Stimulated activated CD8-positive, alpha-beta memory T cell treated with anti-CD3 and anti-CD28 coated beads, Interleukin-12 subunit alpha, Interleukin-12 subunit beta, amount 100 ng/mL, for 4 hours (primary cell): ENCODE data around the gene PROB1.
A peak's percentile ranks its signal among the peaks of the same experiment; 100 is the strongest.
"Not testable (repeated sequence)": the region's sequence is repeated elsewhere in the genome, so short reads cannot be mapped to it uniquely, and the experiment has no call there.

Source experiments
- DNase-seq: peaks from one replicate; pipeline ENCODE4 v3.0.0-alpha.2; 2020; ENCODE audit warnings: low read depth

The PROB1 gene

DNA sequence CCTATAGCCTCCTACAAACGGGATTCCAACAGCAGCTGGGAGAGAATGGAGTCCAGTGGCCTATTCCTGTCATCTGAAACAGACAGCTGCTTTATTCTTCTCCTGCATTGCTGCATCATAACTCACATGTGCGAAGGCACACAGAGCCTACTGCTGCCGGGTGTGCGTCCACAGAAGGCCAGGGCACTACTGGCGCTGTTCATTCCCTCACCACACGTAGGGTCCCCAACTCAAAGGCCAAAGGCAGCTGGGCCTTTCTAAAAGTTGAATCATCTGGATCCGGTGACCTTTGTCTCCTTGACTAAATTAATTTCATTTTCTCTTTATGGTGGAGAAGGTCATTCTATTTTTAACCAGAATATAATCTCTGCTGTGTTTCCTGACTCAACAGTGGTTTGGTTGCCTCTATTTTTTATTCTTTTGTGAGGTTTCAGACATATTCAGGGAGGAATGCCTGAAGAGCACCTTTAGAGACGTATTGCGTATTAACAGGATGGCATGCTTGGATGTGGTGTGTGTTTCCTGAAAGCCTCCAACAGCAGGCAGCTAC lies 19.8 kb upstream of the PROB1 start:
- DNase-seq: no peak

DNA sequence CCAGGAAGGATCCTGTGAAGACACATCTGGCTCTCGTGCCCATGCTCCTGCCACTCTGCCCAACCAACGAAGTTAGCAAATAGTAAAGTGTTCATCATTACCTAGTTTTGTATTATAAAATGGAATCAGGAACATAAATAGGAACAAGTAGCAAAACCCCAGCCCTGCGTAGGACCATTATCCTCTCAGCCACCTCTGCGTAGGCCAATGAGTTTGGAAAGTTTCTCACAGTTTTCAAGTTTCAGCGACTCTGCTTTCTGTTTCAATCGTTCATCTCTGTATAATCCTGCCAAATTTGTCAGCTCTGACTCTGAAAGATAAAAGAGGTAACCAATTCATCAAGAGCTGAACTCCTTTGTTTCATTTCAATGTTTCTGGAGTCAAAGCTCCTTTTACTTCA lies 19.1 kb upstream of the PROB1 start:
- DNase-seq: no peak

DNA sequence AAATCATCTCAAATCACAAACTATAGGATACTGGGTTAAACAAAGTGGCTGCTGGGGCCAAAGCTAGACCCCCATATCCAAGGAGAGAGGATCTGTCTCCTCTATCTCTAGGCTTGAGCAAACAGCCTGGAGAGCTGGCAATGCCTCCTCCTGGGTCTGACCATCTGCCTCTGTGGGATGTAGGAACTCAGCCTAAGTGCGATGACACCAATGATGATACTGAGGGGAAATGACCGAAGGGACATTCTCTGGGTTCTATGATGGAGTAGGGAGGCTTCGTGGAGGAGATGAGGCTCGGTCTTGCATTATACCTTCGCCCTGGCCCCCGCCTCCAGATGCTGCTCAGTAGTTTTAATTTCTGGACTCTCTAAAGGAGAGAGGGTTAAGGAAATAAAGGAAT lies 18.2 kb upstream of the PROB1 start:
- no peak for DNase-seq

DNA sequence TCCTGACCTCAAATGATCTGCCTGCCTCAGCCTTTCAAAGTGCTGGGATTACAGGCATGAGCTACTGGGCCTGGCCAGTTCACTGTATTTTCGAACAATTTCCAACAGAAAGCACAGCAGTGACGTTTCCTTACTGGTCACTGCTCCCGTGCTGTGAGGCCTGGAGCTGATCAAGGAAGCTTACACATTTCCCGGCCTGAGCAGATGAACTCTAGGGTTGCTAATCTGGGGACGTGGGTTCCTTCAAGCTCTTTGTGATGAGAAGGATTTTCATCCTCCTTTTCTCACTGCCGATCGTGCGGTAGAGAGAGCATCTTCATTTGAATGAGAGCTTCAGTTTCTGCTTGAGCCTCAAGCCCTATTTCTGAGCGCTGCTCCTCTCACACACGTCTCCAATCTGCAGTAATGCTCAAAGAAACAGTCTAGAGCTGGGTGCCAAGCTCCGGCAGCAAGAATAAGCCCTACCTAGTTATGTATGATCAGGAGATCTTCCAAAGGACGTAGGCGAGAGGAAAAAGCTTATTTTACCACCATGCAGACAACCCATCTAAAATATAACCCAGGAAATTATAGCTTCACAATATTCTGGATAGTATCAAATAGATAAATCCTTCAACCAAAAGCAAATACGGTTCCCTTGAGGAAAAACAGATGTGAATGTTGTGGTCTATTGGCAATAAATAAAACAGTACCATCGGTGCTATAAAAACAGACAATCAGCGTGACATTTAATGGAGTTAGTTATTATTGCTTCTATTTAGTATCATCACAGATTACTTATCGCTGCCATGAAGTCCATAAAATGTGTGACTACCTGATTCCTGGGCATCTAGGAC lies 16.3 kb upstream of the PROB1 start:
- no peak for DNase-seq

DNA sequence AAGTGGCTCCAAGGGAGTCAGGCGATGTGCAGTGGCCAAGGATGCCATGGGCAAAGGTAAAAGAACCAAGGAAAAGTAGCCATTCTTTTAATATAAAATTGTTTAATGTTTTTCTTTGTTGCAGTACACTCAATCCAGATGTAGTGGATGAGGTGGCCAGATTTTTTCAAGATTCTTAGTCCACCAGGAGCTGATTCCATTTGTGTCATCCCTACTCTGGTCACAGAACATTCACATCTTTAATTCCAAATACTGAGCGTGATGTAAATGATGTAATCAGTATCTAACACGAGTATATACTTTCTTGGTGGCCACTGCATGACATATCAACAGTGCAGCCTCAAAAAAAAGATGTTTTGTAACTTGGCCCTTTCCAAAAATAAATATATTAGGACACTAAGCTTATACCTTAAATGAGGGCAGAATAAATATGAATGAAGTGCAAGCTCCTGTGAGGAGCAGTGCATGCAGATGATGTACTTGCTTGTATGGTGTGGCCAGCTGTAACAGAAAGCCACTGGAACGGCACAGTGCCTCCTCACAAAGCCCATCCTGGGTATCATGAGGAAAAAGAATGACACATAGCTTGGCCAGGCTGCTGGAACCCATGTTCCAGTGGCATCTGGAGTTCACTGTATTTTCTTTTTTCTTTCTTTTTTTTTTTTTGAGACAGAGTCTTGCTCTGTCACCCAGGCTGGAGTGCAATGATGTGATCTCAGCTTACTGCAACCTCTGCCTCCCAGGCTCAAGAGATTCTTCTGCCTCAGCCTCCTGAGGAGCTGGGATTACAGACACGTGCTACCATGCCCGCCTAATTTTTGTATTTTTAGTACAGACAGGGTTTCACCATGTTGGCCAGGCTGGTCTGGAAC lies 15.5 kb upstream of the PROB1 start:
- DNase-seq: no peak

GRCh38 chr5:139409116-139409515 lies 14.2 kb upstream of the PROB1 start:
- not testable (repeated sequence) for DNase-seq

GRCh38 chr5:139408191-139408590 lies 13.3 kb upstream of the PROB1 start:
- DNase-seq: no peak

GRCh38 chr5:139407517-139407916 lies 12.6 kb upstream of the PROB1 start:
- DNase-seq: no peak

- DNase-seq: no peak
Measured at GRCh38 chr5:139406963-139407362, 12.1 kb upstream of the PROB1 start.

GRCh38 chr5:139404484-139404840 lies 9.6 kb upstream of the PROB1 start:
- no peak for DNase-seq

- DNase-seq: peak; percentile 96
Measured at GRCh38 chr5:139403787-139404483, 9.0 kb upstream of the PROB1 start, which contains the start of gene SPATA24. SPATA24 (minus strand) TSS chr5:139404089; CDS start chr5:139404060, 29 bp downstream.

GRCh38 chr5:139403418-139403786 lies 8.5 kb upstream of the PROB1 start:
- no peak for DNase-seq

DNA sequence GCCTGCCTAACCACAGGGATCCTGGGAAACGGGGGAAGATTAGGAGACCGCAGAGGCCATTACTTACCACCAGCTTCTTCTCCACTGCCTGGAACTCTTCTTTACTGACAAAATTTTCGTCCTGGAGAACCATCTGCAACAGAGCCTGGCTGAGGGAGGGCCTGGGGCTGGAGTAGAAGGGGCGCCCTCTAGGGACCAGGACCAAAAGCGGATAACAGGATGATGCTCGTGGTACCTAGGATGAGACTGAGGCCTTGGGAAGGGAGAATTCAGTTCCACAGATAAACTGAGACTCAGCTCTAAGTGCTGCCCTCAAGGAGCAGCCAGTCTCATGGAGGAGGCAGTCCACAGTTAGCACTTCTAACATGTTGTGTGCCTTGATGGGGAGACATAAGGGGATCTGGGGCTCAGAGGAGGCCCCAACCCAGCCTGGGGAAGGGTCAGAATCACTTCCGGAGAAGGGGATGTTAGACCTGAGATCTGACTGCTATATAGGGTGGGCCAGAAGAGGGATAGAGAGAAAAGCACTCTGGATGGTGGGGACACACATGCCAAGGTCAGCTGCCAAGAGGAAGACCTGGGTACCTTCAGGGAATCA lies 7.8 kb upstream of the PROB1 start:
- no peak for DNase-seq

DNA sequence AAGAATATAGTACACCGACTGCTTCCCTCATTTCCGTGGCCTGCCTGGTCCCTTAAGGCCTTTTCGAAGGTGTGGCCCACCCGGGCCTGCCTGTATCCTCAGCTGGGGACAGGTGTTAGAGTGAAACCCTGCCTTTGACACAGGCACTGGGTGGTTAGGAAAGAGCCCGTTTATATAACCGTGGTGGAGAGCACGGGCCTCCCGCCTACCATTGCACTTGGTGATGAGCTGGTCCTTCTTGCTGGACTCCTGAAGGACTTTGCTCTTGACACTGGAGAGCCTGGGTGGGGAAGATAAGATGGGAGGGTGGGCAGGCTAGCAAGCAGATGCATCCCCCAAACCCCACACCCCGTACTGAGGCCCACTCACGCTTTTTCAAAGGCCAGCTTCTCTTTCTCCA lies 6.6 kb upstream of the PROB1 start:
- DNase-seq: no peak

DNA sequence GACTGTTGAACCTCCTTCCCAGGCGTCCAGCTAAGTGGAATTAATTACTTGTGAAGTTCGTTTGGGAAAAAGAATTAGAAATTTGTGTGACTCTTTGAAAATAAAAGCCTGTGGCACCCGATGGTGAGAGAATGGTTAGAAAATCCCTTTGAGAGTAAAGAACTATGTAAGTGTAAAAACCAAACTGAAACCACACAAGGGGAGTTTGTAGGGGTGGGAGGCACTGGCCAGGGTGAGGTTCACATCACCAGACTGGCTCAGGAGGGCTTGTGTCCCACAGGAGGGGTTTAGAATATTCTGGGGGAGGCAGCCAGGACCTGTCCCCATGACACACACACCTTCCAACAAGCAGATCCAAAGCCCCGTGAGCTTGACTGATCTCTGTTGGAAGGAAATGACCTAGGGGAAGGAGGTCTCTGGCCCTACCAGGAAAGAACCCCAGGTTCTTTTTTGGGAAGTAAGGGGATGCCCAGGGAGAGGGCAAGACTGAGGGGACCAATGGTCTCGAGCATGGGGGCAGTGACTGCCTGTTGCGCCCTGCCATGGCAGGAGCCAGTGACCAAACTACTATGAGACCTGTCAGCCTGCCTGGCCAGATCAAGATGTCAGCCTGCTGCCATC lies 4.7 kb upstream of the PROB1 start:
- DNase-seq: no peak

DNA sequence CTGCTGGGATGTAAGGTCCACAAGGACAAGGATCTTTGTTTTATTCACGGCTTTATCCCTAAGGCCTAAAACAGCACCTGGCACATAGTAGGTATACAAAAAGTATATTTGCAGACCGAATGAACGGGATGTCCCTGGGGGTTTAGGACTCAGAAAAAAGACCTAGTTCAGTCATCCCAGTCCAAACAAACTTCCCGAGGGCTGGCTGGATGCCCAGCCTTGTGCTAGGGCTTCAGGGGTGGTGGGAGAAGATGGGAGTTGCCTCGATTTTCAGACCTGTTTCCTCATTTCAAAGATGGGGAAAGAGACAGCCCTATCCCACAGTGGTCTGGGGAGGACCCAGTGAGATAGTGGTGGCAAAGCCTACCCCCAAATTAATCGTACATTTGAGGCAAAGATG lies 3.0 kb upstream of the PROB1 start:
- no peak for DNase-seq

DNA sequence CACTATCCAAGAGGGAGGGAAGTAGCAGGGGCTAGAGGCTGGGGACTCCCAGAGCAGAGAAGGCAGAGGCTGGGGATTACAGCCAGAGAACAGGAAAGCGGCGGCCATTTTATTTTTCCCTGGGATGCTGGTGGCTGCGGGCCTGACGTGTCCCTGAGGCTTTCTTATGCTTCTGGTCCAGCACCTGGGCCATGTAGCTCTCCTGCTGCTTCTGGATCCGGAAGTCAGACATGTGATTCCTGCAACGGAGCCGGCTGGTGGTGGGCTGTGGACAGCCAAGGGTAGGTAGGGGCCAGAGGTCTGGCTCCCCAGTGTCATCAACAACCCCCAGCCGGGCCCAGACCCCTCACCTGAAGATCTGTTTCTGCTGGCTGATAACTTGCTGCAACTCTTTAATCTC lies 1.8 kb upstream of the PROB1 start:
- DNase-seq: no peak

DNA sequence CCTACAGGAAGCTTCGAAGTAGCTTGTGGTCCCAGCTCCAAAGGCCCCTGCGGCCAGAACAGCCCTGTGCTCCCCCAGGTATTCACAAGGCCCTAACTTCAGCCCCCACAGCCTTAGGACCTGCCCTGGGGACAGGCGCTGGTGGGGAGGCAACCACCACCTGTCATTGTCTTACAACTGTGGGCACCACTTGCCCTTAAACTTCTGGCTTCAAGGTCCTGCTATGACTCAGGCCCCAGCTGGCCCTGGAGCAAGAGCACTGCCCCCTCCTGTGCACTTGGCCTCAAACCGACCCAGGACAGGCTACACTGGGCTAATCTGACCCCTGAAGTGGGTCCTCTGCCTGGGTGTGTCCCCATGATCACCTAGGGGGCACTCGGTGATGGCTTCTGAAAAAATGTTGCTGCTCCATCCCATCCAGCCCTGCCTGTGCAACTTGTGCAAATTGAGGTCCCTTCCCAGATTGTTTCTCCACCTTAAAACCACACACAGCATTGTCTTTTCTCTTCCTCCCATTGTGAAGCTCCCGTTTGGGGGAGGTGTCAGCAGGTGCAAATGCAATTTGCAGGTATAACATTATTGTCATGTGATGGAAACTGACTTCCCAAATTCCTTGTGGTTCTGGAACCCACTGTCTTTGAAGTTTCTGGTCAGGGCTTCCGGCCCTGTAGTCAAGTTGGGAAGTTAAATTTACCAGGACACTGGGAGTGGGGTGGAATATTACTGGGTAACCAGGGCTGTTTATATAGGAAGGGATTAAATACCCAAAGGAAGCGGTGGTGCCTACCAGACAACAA lies 1.1 kb upstream of the PROB1 start:
- DNase-seq: no peak

DNA sequence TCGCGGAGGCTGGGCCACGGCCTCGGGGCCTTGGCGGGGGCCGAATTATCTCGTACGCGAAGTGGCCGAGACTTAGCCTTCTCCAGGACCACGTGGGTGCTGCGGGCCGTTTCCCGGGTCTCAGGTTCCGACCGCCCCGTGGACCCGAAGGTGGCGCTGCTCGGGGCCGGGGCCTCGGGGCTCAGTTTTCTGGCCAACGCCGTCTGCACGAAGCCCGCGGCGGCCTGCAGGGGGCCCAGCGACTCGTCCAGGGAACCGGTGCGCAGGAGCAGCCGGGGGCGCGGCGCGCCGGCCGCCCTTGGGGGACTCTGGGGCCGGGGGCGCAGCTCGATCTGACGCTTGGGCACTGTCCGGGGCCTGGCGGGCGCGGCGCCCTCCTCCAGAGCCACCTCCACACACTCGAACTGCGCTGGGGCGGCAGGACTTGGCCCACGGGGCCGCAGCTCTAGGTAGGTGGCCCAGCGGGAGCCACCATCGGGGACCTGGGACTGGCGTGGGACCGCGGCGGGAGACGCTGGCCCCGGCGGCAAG lies 716 bp downstream of the PROB1 start:
- DNase-seq: peak; percentile 39

- DNase-seq: no peak
Measured at GRCh38 chr5:139393497-139394122, 1.3 kb downstream of the PROB1 start.
